ENCODE measurements around the gene RSL1D1.

RSL1D1 gene

DNA sequence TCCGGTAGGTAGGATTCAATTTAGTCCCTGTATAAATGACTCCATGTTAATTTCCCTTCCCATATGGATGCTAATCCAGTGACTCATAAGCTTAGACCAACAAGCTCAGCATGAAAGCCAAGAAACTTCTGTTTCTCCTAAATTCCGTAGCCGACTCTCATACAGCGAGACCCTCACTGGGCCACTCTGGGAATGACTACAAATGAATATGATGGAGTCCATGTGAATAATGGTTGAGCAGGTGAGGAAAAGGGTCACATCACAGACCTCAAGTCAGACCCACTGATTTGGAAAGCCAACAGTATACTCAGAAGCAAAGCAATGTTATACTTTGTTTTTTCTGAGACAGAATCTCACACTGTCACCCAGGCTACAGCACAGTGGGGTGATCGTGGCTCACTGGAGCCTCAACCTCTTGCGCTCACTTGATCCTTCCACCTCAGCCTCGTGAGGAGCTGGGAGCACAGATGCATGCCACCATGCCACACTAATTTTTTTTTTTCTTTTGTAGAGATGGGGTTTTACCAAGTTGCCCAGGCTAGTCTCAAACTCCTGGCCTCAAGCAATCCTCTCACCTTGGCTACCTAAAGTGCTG is 14.6 kb downstream of the RSL1D1 start:
- Histone ChIP-seq H3K4ac (ENCODE audit: low read length) (no peak overlapping the region), H2AFZ (ENCODE audit: low read length) (no peak overlapping the region), H3K23ac (ENCODE audit: low read depth, low read length, poor library complexity) (no peak overlapping the region), H2BK120ac (ENCODE audit: low read depth, low read length) (no peak overlapping the region), H3K9me3 (replicated peaks in 1 of 2; ENCODE audit: control insufficient read depth in 2 of 2, insufficient read depth in 1 of 2, low read depth in 1 of 2, low read length in 2 of 2) (peaks cover 0 to 2% of the 10 kb centered on the region in 2 donors), H2BK15ac (ENCODE audit: low read length) (no peak overlapping the region), H3K79me1 (ENCODE audit: low read depth, low read length) (no peaks in the 10 kb centered on the region), H3K4me3 (ENCODE audit: low read length in 2 of 2) (no peak overlapping the region), H4K91ac (ENCODE audit: low read depth, low read length, poor library complexity) (no peak overlapping the region), H3K27me3 (ENCODE audit: control insufficient read depth in 3 of 3, insufficient read depth in 3 of 3, low read depth in 1 of 3, low read length in 3 of 3) (no peaks in the 10 kb centered on the region), H3K27ac (replicated peaks; ENCODE audit: low read length) (no peak overlapping the region), H2BK12ac (ENCODE audit: low read length) (no peak overlapping the region), H2BK5ac (ENCODE audit: low read length) (no peak overlapping the region), H3K14ac (ENCODE audit: low read length) (no peak overlapping the region), H3K18ac (ENCODE audit: low read length) (no peak overlapping the region), H2AK5ac (ENCODE audit: low read depth, low read length) (no peak overlapping the region), H3K4me1 (ENCODE audit: control insufficient read depth in 2 of 2, insufficient read depth in 1 of 2, low read depth in 1 of 2, low read length in 2 of 2) (no peaks in the 10 kb centered on the region), H4K8ac (ENCODE audit: low read depth, low read length) (no peak overlapping the region), H3K36me3 (replicated peaks in 1 of 2; ENCODE audit: control insufficient read depth in 2 of 2, insufficient read depth in 2 of 2, low read length in 2 of 2) (peaks cover 37 to 62% of the 10 kb centered on the region in 2 donors), H3K9ac (ENCODE audit: low read depth, low read length, poor library complexity) (no peak overlapping the region), H3K4me2 (ENCODE audit: insufficient read depth, low read length, poor library complexity, severe bottlenecking) (no peak overlapping the region)
- DNase-seq (ENCODE audit: low spot score) = no peak
- no CpG with 5 or more reads among the region's 7 CpGs for WGBS, 2 donors (ENCODE audit: extremely low coverage in 2 of 2, insufficient read length in 2 of 2, insufficient replicate concordance in 1 of 2)

DNA sequence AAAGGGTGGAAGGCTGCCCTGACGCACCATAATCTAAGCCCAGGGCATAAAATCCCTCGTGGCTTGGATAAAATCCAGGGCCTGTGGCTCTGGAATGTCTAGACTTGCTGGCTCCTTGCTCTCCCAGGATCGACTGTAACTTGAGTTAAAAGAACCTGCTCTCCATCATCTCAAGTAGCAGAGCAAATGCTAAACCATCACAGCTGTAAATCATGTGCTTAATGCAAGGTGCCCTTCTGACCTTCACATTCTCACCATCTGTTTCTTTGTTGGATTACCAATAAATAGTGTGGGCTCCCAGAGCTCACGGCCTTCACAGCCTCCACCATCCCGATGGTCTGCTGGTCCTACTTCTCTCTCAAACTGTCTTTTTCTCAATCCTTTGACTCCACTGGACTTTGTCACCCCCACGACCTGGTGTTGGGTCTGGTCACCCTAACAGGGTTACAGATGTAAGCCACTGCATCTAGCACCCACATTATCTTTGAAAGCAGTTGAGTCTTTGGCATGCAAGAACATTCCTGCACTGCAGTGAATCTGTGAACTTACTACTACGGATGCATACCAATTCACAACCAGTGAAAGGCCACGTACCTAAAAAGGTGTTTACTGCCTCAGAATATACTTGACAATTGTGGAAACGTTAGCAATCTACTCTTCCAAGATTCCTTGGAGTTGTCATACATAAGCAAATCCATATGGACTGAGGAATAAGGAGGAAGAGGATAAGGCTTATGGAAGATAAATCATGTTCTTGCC is 15.3 kb downstream of the RSL1D1 start:
- Histone ChIP-seq H3K18ac (ENCODE audit: low read length) (no peak overlapping the region), H2AK5ac (ENCODE audit: low read depth, low read length) (no peak overlapping the region), H3K9me3 (replicated peaks in 1 of 2; ENCODE audit: control insufficient read depth in 2 of 2, insufficient read depth in 1 of 2, low read depth in 1 of 2, low read length in 2 of 2) (peaks cover 0 to 2% of the 10 kb centered on the region in 2 donors), H2BK120ac (ENCODE audit: low read depth, low read length) (no peak overlapping the region), H3K79me1 (ENCODE audit: low read depth, low read length) (no peaks in the 10 kb centered on the region), H3K4me2 (ENCODE audit: insufficient read depth, low read length, poor library complexity, severe bottlenecking) (no peak overlapping the region), H3K36me3 (replicated peaks in 1 of 2; ENCODE audit: control insufficient read depth in 2 of 2, insufficient read depth in 2 of 2, low read length in 2 of 2) (peaks cover 33 to 55% of the 10 kb centered on the region in 2 donors), H3K27ac (replicated peaks; ENCODE audit: low read length) (no peak overlapping the region), H2AFZ (ENCODE audit: low read length) (no peak overlapping the region), H3K9ac (ENCODE audit: low read depth, low read length, poor library complexity) (no peak overlapping the region), H4K91ac (ENCODE audit: low read depth, low read length, poor library complexity) (no peak overlapping the region), H2BK5ac (ENCODE audit: low read length) (no peak overlapping the region), H3K14ac (ENCODE audit: low read length) (no peak overlapping the region), H4K8ac (ENCODE audit: low read depth, low read length) (no peak overlapping the region), H3K27me3 (ENCODE audit: control insufficient read depth in 3 of 3, insufficient read depth in 3 of 3, low read depth in 1 of 3, low read length in 3 of 3) (no peaks in the 10 kb centered on the region), H3K23ac (ENCODE audit: low read depth, low read length, poor library complexity) (no peak overlapping the region), H3K4me1 (ENCODE audit: control insufficient read depth in 2 of 2, insufficient read depth in 1 of 2, low read depth in 1 of 2, low read length in 2 of 2) (no peaks in the 10 kb centered on the region), H3K4me3 (ENCODE audit: low read length in 2 of 2) (no peak overlapping the region), H3K4ac (ENCODE audit: low read length) (no peak overlapping the region), H2BK15ac (ENCODE audit: low read length) (no peak overlapping the region), H2BK12ac (ENCODE audit: low read length) (no peak overlapping the region)
- no CpG with 5 or more reads among the region's 9 CpGs for WGBS, 2 donors (ENCODE audit: extremely low coverage in 2 of 2, insufficient read length in 2 of 2, insufficient replicate concordance in 1 of 2)
- no peak for DNase-seq (ENCODE audit: low spot score)

DNA sequence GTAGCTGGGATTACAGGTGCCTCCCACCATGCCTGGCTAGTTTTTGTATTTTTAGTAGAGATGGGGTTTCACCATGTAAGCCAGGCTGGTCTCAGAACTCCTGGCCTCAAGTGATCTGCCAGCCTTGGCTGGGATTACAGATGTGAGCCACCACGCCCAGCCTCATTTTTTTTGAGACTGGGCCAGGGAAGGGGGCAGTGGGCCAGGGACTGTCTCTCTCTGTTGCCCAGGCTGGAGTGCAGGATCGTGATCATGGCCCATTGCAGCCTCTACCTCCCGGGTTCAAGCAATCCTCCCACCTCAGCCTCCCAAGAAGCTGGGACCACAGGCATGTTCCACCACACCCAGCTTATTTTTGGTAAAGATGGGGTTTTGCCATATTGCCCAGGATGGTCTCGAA is 16.0 kb downstream of the RSL1D1 start:
- no peak overlapping the region for H2AK5ac ChIP-seq (ENCODE audit: low read depth, low read length)
- no peak overlapping the region for H2BK120ac ChIP-seq (ENCODE audit: low read depth, low read length)
- peaks cover 0 to 2% of the 10 kb centered on the region in 2 donors for H3K9me3 ChIP-seq (replicated peaks in 1 of 2; ENCODE audit: control insufficient read depth in 2 of 2, insufficient read depth in 1 of 2, low read depth in 1 of 2, low read length in 2 of 2)
- no peak overlapping the region for H3K18ac ChIP-seq (ENCODE audit: low read length)
- no peak overlapping the region for H3K4me2 ChIP-seq (ENCODE audit: insufficient read depth, low read length, poor library complexity, severe bottlenecking)
- H2AFZ ChIP-seq (ENCODE audit: low read length) = no peak overlapping the region
- no peak overlapping the region for H3K23ac ChIP-seq (ENCODE audit: low read depth, low read length, poor library complexity)
- H3K14ac ChIP-seq (ENCODE audit: low read length) = no peak overlapping the region
- no peak overlapping the region for H2BK5ac ChIP-seq (ENCODE audit: low read length)
- no peaks in the 10 kb centered on the region for H3K27me3 ChIP-seq (ENCODE audit: control insufficient read depth in 3 of 3, insufficient read depth in 3 of 3, low read depth in 1 of 3, low read length in 3 of 3)
- H3K9ac ChIP-seq (ENCODE audit: low read depth, low read length, poor library complexity) = no peak overlapping the region
- no peak overlapping the region for H3K4ac ChIP-seq (ENCODE audit: low read length)
- H4K8ac ChIP-seq (ENCODE audit: low read depth, low read length) = no peak overlapping the region
- no peaks in the 10 kb centered on the region for H3K4me1 ChIP-seq (ENCODE audit: control insufficient read depth in 2 of 2, insufficient read depth in 1 of 2, low read depth in 1 of 2, low read length in 2 of 2)
- no peaks in the 10 kb centered on the region for H3K79me1 ChIP-seq (ENCODE audit: low read depth, low read length)
- no peak for DNase-seq (ENCODE audit: low spot score)
- H4K91ac ChIP-seq (ENCODE audit: low read depth, low read length, poor library complexity) = no peak overlapping the region
- no peak overlapping the region for H3K27ac ChIP-seq (replicated peaks; ENCODE audit: low read length)
- WGBS, 2 donors (ENCODE audit: extremely low coverage in 2 of 2, insufficient read length in 2 of 2, insufficient replicate concordance in 1 of 2) = no CpG with 5 or more reads among the region's 4 CpGs
- no peak overlapping the region for H3K4me3 ChIP-seq (ENCODE audit: low read length in 2 of 2)
- H2BK15ac ChIP-seq (ENCODE audit: low read length) = no peak overlapping the region
- peaks cover 28 to 48% of the 10 kb centered on the region in 2 donors for H3K36me3 ChIP-seq (replicated peaks in 1 of 2; ENCODE audit: control insufficient read depth in 2 of 2, insufficient read depth in 2 of 2, low read length in 2 of 2)
- no peak overlapping the region for H2BK12ac ChIP-seq (ENCODE audit: low read length)

DNA sequence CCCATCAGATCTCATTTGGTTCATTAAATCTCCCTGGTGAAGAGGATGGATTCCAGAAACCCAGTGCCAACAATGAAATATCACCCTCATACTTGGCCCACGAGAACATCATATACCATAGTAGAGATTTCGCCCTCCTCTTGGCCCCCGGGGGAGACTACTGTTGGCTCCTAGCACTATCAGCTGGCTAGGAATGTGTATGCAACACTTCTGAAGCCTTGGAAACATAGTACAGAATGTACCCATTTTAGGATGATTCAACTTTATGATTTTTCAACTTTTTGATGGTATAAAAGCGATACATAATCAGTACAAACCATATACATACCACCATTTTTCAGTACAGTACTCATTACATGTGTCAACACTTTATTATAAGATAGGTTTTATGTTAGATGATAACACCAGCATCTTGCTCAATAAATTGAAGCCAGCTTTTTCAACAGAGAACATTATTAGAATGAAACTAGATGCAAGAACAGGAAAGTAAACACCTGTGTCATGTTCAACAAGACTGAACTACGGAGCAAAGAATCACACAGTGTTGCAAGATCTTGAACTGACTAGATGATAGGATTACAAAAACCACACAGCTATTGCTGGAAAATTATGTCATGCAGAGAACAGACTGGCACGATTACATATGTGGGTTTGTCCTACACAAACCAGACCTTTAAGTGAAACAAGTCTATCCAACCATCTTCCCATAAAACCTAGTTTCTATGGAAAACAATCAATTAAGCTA is 17.2 kb downstream of the RSL1D1 start:
- no peak overlapping the region for H3K9ac ChIP-seq (ENCODE audit: low read depth, low read length, poor library complexity)
- no peaks in the 10 kb centered on the region for H3K79me1 ChIP-seq (ENCODE audit: low read depth, low read length)
- no peak overlapping the region for H3K4me3 ChIP-seq (ENCODE audit: low read length in 2 of 2)
- no peak overlapping the region for H2BK12ac ChIP-seq (ENCODE audit: low read length)
- H3K4ac ChIP-seq (ENCODE audit: low read length) = no peak overlapping the region
- H4K91ac ChIP-seq (ENCODE audit: low read depth, low read length, poor library complexity) = no peak overlapping the region
- no peak overlapping the region for H2BK5ac ChIP-seq (ENCODE audit: low read length)
- WGBS, 2 donors (ENCODE audit: extremely low coverage in 2 of 2, insufficient read length in 2 of 2, insufficient replicate concordance in 1 of 2) = no CpG with 5 or more reads among the region's 6 CpGs
- peaks cover 0 to 2% of the 10 kb centered on the region in 2 donors for H3K9me3 ChIP-seq (replicated peaks in 1 of 2; ENCODE audit: control insufficient read depth in 2 of 2, insufficient read depth in 1 of 2, low read depth in 1 of 2, low read length in 2 of 2)
- H3K14ac ChIP-seq (ENCODE audit: low read length) = no peak overlapping the region
- no peak overlapping the region for H2AK5ac ChIP-seq (ENCODE audit: low read depth, low read length)
- DNase-seq (ENCODE audit: low spot score) = no peak
- H3K36me3 ChIP-seq (replicated peaks in 1 of 2; ENCODE audit: control insufficient read depth in 2 of 2, insufficient read depth in 2 of 2, low read length in 2 of 2) = peaks cover 19 to 36% of the 10 kb centered on the region in 2 donors
- H3K4me1 ChIP-seq (ENCODE audit: control insufficient read depth in 2 of 2, insufficient read depth in 1 of 2, low read depth in 1 of 2, low read length in 2 of 2) = no peaks in the 10 kb centered on the region
- H4K8ac ChIP-seq (ENCODE audit: low read depth, low read length) = no peak overlapping the region
- no peak overlapping the region for H2AFZ ChIP-seq (ENCODE audit: low read length)
- H3K27ac ChIP-seq (replicated peaks; ENCODE audit: low read length) = no peak overlapping the region
- no peak overlapping the region for H3K23ac ChIP-seq (ENCODE audit: low read depth, low read length, poor library complexity)
- no peak overlapping the region for H2BK15ac ChIP-seq (ENCODE audit: low read length)
- no peak overlapping the region for H3K4me2 ChIP-seq (ENCODE audit: insufficient read depth, low read length, poor library complexity, severe bottlenecking)
- no peaks in the 10 kb centered on the region for H3K27me3 ChIP-seq (ENCODE audit: control insufficient read depth in 3 of 3, insufficient read depth in 3 of 3, low read depth in 1 of 3, low read length in 3 of 3)
- H3K18ac ChIP-seq (ENCODE audit: low read length) = no peak overlapping the region
- H2BK120ac ChIP-seq (ENCODE audit: low read depth, low read length) = no peak overlapping the region

All from neuronal stem cell (in vitro differentiated cells).